Subcutaneous adipose tissue (tissue), 4 donors: ENCODE data around the gene MED27. TPM values are rescaled to one million over a fixed set of nuclear protein-coding genes. Genes with fewer than 3 reads are reported as not detected.

Experiments
- total RNA-seq, 4 donors: library from RNA; depleted of rRNA; stranded (reverse); fragments of >200 nt; gene quantifications; one replicate each; pipeline ENCODE4 v1.1.0, GENCODE V29; 2016
- TF ChIP-seq, protein P1 (sequence below): fragments of 450-650 bp; IDR thresholded peaks from one replicate; pipeline ENCODE4 v1.5.1; 2016; ENCODE audit warnings: low read depth, mild to moderate bottlenecking, control low read depth, antibody characterized with exemption, moderate library complexity

The MED27 gene
- total RNA-seq, 4 donors from 2014 or later: 7.3 to 13.4 (median 9.9) TPM

DNA sequence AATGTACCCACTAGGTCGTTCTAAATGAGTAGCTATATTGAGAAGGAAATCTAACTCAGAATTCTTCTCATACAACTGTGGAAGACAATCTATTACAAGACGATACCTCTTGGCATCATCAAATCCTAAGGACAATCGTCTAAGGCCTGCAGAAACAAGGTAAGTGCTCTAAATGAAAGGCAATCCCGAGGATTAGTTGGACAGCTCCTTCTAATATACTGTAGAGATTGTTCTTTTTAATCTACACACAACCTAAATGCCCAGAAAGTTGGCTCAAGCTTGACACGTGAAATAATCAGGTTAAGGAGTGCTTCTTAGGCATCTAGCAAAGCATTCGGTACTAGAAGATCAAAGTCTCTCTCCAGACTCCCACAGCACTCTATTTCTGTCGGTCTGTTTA lies 55.1 kb downstream of the MED27 start:
- TF ChIP-seq, protein P1, sequence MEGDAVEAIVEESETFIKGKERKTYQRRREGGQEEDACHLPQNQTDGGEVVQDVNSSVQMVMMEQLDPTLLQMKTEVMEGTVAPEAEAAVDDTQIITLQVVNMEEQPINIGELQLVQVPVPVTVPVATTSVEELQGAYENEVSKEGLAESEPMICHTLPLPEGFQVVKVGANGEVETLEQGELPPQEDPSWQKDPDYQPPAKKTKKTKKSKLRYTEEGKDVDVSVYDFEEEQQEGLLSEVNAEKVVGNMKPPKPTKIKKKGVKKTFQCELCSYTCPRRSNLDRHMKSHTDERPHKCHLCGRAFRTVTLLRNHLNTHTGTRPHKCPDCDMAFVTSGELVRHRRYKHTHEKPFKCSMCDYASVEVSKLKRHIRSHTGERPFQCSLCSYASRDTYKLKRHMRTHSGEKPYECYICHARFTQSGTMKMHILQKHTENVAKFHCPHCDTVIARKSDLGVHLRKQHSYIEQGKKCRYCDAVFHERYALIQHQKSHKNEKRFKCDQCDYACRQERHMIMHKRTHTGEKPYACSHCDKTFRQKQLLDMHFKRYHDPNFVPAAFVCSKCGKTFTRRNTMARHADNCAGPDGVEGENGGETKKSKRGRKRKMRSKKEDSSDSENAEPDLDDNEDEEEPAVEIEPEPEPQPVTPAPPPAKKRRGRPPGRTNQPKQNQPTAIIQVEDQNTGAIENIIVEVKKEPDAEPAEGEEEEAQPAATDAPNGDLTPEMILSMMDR: no peak

DNA sequence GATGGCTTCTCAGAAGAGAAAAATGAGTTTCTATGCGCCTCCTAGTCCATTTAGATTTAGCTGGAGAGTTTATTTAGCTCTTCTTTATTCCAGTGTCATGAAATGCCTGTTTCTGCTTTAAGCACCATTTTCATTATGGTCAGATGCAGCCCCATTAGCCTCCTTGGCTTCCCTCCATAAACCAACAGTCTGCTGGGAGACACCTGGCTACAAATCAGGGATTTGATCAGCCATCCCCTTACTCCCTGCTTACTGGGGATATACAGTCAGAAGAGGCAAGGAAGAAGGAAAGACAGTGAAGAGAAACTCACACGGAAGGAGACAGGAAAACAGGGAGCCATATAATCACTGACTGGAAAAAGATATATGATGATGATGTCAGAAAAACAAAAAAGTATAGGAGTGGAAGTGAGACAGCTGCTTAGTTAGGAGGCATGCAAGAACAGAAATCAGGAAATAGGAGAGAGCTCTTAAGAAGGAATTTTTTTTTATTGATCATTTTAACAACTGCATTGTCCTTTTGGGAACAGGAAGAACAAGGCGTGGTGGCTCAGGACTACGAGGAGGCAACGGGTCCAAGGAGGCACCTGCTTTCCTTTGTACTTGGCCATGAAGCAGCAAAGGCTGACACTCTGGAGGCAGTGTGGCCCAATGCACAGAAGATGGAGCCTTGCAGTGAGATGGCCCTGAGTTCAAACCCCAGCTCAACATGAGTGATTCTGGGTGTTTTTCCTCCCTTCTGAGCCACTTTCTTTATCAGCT lies 56.1 kb downstream of the MED27 start:
- TF ChIP-seq, protein P1: no peak

DNA sequence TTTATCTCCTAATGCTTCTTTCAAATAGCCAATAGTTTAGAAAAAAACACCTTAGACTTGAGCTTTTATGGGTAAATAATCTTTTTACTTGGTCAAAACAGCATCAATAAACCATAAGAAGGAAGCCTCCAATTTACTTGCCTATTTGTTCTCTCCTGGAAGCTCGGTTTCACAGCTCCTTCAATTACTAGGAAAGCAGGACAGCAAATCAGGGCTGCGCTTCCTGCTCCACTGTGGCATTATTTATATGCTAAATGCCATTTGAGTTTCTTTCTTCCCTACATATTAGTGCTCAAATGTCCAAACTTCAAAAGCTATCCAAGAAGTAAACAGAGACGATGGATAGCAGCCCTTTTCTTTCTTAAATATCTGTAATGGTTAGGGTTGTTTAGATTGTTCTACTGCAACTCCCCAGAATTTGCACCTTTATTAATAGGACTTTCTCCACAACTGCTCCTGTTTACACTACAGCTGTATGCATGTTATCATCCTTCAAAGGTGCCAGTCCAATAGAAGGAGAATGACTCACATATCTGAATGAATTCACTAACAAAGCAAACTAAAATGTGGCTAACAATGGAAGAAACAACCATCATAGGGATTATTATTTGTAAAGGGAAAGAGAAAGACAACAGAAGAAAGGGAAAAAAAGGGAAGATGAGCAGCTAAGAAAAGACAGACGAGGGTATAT lies 58.7 kb downstream of the MED27 start:
- TF ChIP-seq, protein P1: no peak

DNA sequence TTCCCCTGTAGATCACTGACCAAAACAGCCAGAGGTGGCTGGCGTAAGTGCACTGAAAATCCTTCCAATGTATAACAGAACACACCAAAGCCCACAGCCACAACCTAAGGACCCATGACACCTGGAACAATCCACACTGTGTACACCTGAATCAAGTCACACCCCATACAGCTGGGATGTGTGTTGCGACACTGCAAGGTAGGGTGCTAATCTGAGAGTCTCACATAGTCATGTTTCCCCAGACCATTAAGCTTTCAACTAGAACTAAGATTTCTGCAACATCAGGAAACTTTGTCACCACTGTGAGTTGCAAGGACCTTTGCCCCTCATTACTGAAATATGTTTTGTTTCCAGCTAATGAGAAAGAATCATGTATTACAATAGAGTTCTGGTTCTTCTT lies 59.4 kb downstream of the MED27 start:
- TF ChIP-seq, protein P1: no peak

DNA sequence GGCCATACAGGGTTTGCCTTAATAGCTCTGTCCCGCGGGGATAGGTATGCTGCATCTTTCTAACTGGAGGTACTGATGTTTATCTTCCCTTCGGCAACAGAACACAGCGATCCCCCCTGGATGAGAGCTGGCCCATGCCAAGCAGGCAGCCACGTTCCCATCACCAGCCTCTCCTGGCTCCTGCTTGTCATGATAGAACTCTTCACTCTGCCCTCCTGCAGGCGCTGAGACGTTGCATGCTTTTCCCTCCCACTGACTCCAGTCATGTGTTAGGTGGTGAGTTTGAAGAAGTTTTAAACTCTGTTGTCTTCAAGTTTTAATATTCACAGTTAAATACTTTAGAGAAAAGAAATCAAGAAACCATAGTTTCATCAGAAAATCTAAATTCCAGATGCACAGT lies 60.0 kb downstream of the MED27 start:
- TF ChIP-seq, protein P1: no peak

DNA sequence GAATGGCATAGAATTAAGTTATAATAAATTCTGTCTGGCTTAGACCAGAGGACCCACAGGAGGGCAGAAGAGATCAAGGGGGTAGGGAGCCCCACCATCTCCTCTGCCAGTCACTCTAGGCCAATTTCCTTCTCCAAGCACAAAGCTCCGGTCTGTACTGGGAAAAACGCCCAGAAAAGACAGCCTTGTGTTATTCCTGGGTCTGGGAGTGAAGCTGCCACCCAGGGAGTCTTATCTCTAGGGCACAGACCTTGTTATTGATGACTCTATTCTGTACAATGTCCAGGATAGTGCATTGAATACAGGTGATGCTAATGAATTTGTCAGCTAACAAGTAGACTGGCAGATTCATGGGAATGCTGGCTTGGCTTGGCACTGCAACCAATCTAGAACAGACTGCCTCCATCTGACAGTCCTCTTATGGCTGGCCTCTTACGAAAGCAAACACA lies 60.7 kb downstream of the MED27 start:
- TF ChIP-seq, protein P1: no peak

DNA sequence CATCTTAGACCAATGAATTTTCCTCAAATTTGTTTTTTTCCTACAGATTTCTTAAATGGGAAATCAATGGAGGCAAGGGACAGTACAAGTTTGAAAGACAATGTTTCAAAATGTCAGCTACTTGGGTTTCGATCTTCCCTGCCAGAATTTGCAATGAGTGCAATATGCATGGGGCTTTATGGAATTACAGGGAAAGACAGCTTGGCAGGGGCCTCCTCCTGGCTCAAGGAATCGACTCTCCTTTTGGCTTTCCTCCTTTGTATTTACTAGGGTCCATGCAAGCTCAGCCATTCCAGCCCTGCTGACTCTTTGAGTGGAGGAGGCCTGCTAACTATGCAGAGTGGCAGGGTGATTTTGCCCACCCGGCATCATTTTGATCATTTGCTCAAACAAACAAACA lies 63.2 kb downstream of the MED27 start:
- TF ChIP-seq, protein P1: no peak
